HepG2 (cell line): ENCODE results near the gene IQGAP2. TPM values are rescaled to one million over a fixed set of nuclear protein-coding genes. Genes with fewer than 3 reads are reported as not detected.

Experiments used
- CSRNP1 ChIP-seq: sonication (generic); formaldehyde crosslinking; IDR thresholded peaks from 2 replicates; pipeline ENCODE4 v1.8.1; 2023; ENCODE audit warnings: mild to moderate bottlenecking, missing genetic modification reagents
- GMEB1 ChIP-seq: sonication (generic); formaldehyde crosslinking; IDR thresholded peaks from 2 replicates; pipeline ENCODE4 v1.5.1; 2020; ENCODE audit warnings: missing genetic modification reagents, mild to moderate bottlenecking, borderline replicate concordance
- HMGXB4 ChIP-seq, 2 experiments: sonication (generic) in 1 of 2; formaldehyde crosslinking in 1 of 2; IDR thresholded peaks; 2 replicates each; pipeline versions ENCODE4 v1.4.0 to v1.6.1; 2018 to 2020; ENCODE audit warnings: missing genetic modification reagents in 2 of 2, borderline replicate concordance in 1 of 2, low read depth in 1 of 2, mild to moderate bottlenecking in 1 of 2, missing biosample characterization in 1 of 2
- HNRNPLL ChIP-seq: fragments of 200-400 bp; formaldehyde crosslinking; IDR thresholded peaks from 2 replicates; pipeline ENCODE4 v1.6.1; 2017; ENCODE audit warnings: mild to moderate bottlenecking, low read depth, low read length; ENCODE audit not compliant: poor library complexity, severe bottlenecking
- KLF9 ChIP-seq: IDR thresholded peaks from 2 replicates; pipeline ENCODE4 v1.6.1; 2016; ENCODE audit warnings: low read depth
- MIER2 ChIP-seq: IDR thresholded peaks from 2 replicates; pipeline ENCODE4 v1.6.1; 2016; ENCODE audit warnings: missing biosample characterization, missing genetic modification reagents
- PRDM15 ChIP-seq: sonication (generic); formaldehyde crosslinking; IDR thresholded peaks from 2 replicates; pipeline ENCODE4 v1.4.0; 2020; ENCODE audit warnings: missing genetic modification reagents
- STAT5B ChIP-seq: sonication (generic); formaldehyde crosslinking; IDR thresholded peaks from 2 replicates; pipeline ENCODE4 v1.4.0; 2020; ENCODE audit warnings: missing genetic modification reagents
- ZNF17 ChIP-seq: sonication (generic); formaldehyde crosslinking; IDR thresholded peaks from 2 replicates; pipeline ENCODE4 v1.5.0; 2020; ENCODE audit warnings: mild to moderate bottlenecking, missing genetic modification reagents
- ZNF280D ChIP-seq: sonication (generic); formaldehyde crosslinking; IDR thresholded peaks from 2 replicates; pipeline ENCODE4 v1.5.1; 2020; ENCODE audit warnings: mild to moderate bottlenecking, missing genetic modification reagents
- ZNF557 ChIP-seq: sonication (generic); formaldehyde crosslinking; IDR thresholded peaks from 2 replicates; pipeline ENCODE4 v1.4.0; 2020; ENCODE audit warnings: missing genetic modification reagents
- ZNF652 ChIP-seq: IDR thresholded peaks from 2 replicates; pipeline ENCODE4 v1.6.1; 2016; ENCODE audit warnings: low read depth, borderline replicate concordance
- ZNF660 ChIP-seq: sonication (generic); formaldehyde crosslinking; IDR thresholded peaks from 2 replicates; pipeline ENCODE4 v1.5.1; 2020; ENCODE audit warnings: mild to moderate bottlenecking, low read depth, missing genetic modification reagents, borderline replicate concordance
- ZNF772 ChIP-seq: sonication (generic); formaldehyde crosslinking; IDR thresholded peaks from 2 replicates; pipeline ENCODE4 v1.5.0; 2020; ENCODE audit warnings: mild to moderate bottlenecking, missing genetic modification reagents
- ZNF775 ChIP-seq: sonication (generic); formaldehyde crosslinking; IDR thresholded peaks from 2 replicates; pipeline ENCODE4 v1.4.0; 2020; ENCODE audit warnings: missing genetic modification reagents, mild to moderate bottlenecking, moderate library complexity, borderline replicate concordance
- polyA plus RNA-seq, 8 experiments: library from polyadenylated mRNA; depleted of rRNA in 3 of 8; stranded (reverse) in 7 of 8; unstranded in 1 of 8; fragments of >200 nt; fragmentation: Illumina TruSeq in 4 of 8; extraction: Trizol in 4 of 8; gene quantifications; 2 replicates each; pipeline versions ENCODE4 v1.2.1 to v1.2.3, GENCODE V29; 2011 to 2016; ENCODE audit warnings: low read depth in 4 of 8, missing spikeins in 1 of 8, mixed read lengths in 1 of 8; ENCODE audit not compliant: insufficient read depth in 1 of 8
- total RNA-seq, 5 experiments: library from RNA; depleted of rRNA; stranded (reverse); fragments of >200 nt; fragmentation: Illumina TruSeq; extraction: Trizol; gene quantifications; 2 replicates each; pipeline ENCODE4 v1.2.3, GENCODE V29; 2016; ENCODE audit warnings: low read depth in 1 of 5

Gene IQGAP2
- total and polyA plus RNA-seq, 2 of the 13 experiments (the other 11 are each of a cell fraction or from before 2014, with no cell fraction given) = 35.2 to 83.3 TPM

- no peak for TF ChIP-seq KLF9
- peak; percentile 99 to 100 for TF ChIP-seq HMGXB4 (CRISPR knock-in tag; IDR thresholded peaks at IDR 0.05; ENCODE audit: borderline replicate concordance in 1 of 2, low read depth in 1 of 2)
- 0 out of 2 replicates have a peak, but pooled peaks have one; percentile 73 for TF ChIP-seq ZNF557 (CRISPR knock-in tag)
- peak; percentile 51; the same call in 1 of the 2 replicates for TF ChIP-seq MIER2 (CRISPR knock-in tag)
- TF ChIP-seq HNRNPLL = no peak
- peak; percentile 31; the same call in 1 of the 2 replicates for TF ChIP-seq GMEB1
- TF ChIP-seq ZNF775 (CRISPR knock-in tag) = no peak
- no peak; the same call in 1 of the 2 replicates for TF ChIP-seq ZNF772 (CRISPR knock-in tag)
- TF ChIP-seq ZNF652 = no peak
- 0 out of 2 replicates have a peak, but pooled peaks have one; percentile 69 for TF ChIP-seq CSRNP1 (CRISPR knock-in tag)
- no peak for TF ChIP-seq ZNF660 (CRISPR knock-in tag)
- TF ChIP-seq ZNF17 = no peak
- TF ChIP-seq ZNF280D (CRISPR knock-in tag) = no peak
- 0 out of 2 replicates have a peak, but pooled peaks have one; percentile 38 for TF ChIP-seq STAT5B
- peak; percentile 27; the same call in 1 of the 2 replicates for TF ChIP-seq PRDM15
These were observed at the start of gene IQGAP2 (continued) for GRCh38 chr5:76402886-76403765.
